ENCODE data around the gene CDKAL1. TPM values are rescaled to one million over a fixed set of nuclear protein-coding genes. Genes with fewer than 3 reads are reported as not detected.

The CDKAL1 gene
- total and polyA plus RNA-seq, 10 of the 15 experiments (the other 5 are each of a cell fraction or from before 2014, with no cell fraction given) = 10.7 to 26.9 (median 17.3) TPM

- TF ChIP-seq MTA3 (IDR thresholded peaks at IDR 0.05; ENCODE audit: borderline replicate concordance, low read length) (no peak), RBBP5 (conservative IDR thresholded peaks at IDR 0.05) (no peak), NKRF (conservative IDR thresholded peaks at IDR 0.05) (no peak), JUND (IDR thresholded peaks at IDR 0.05; ENCODE audit: low read depth, low read length) (no peak), TCF3 (IDR thresholded peaks at IDR 0.05; ENCODE audit: borderline replicate concordance, insufficient read depth, low read depth, low read length) (no peak), ZBTB4 (CRISPR knock-in tag; IDR thresholded peaks at IDR 0.05) (no peak), EGR1 (IDR thresholded peaks at IDR 0.05; ENCODE audit: borderline replicate concordance in 1 of 2, low read depth in 2 of 2, low read length in 2 of 2) (no peak)
Observed at GRCh38 chr6:20996099-20996498, 461.8 kb downstream of the CDKAL1 start (continued).
